Immature natural killer cell (primary cell): ENCODE data around the gene STXBP6. TPM values are rescaled to one million over a fixed set of nuclear protein-coding genes. Genes with fewer than 3 reads are reported as not detected.

ENCODE experiments used
- DNase-seq, 3 donors: peaks; one replicate each; pipeline ENCODE4 v3.0.0; 2022; ENCODE audit warnings: mixed read lengths in 1 of 3
- H3K27ac Mint-ChIP-seq, 6 donors: one replicate each; pipeline ENCODE4 v1.8.0; 2020; ENCODE audit warnings: mixed read lengths in 6 of 6, mild to moderate bottlenecking in 5 of 6, inconsistent platforms in 4 of 6, moderate library complexity in 3 of 6
- H3K27me3 Mint-ChIP-seq, 3 donors: one replicate each; pipeline ENCODE4 v1.8.0; 2020 to 2021; ENCODE audit warnings: low read depth in 3 of 3, mild to moderate bottlenecking in 3 of 3, mixed read lengths in 3 of 3, moderate library complexity in 3 of 3, inconsistent platforms in 1 of 3
- H3K36me3 Mint-ChIP-seq, 3 donors: one replicate each; pipeline ENCODE4 v1.8.0; 2020; ENCODE audit warnings: mixed read lengths in 3 of 3, inconsistent platforms in 2 of 3, mild to moderate bottlenecking in 2 of 3
- H3K4me1 Mint-ChIP-seq, 2 donors: one replicate each; pipeline ENCODE4 v1.8.0; 2020; ENCODE audit warnings: inconsistent platforms in 2 of 2, mild to moderate bottlenecking in 2 of 2, mixed read lengths in 2 of 2, moderate library complexity in 1 of 2
- H3K4me3 Mint-ChIP-seq, 5 donors: one replicate each; pipeline ENCODE4 v1.8.0; 2020; ENCODE audit warnings: mild to moderate bottlenecking in 5 of 5, mixed read lengths in 5 of 5, inconsistent platforms in 3 of 5, moderate library complexity in 3 of 5
- H3K9me3 Mint-ChIP-seq, 6 donors: one replicate each; pipeline ENCODE4 v1.8.0; 2020; ENCODE audit warnings: mild to moderate bottlenecking in 6 of 6, mixed read lengths in 6 of 6, inconsistent platforms in 4 of 6, moderate library complexity in 3 of 6
- polyA plus RNA-seq, 3 donors: library from polyadenylated mRNA; unstranded; fragments of 300-500 nt; fragmentation: Illumina TruSeq; gene quantifications; one replicate each; pipeline ENCODE4 v1.2.3, GENCODE V29; 2021

Gene STXBP6
- polyA plus RNA-seq, 3 donors from 2014 or later = not detected

- Mint-ChIP-seq H3K27me3 (peaks cover 0 to 3% (median 0%) of the 10 kb centered on the region in 3 donors), H3K27ac (no peak overlapping the region)
Measured at GRCh38 chr14:25019892-25020291, 30.1 kb downstream of the STXBP6 start.

GRCh38 chr14:25017562-25017961, 32.4 kb downstream of the STXBP6 start:
- H3K27me3 Mint-ChIP-seq = peaks cover 3% of the 10 kb centered on the region in 3 donors
- DNase-seq = no peak
- no peak overlapping the region for H3K4me3 Mint-ChIP-seq
- H3K9me3 Mint-ChIP-seq = peaks cover 0 to under 1% (median 0%) of the 10 kb centered on the region in 6 donors
- H3K36me3 Mint-ChIP-seq = no peaks in the 10 kb centered on the region
- no peak overlapping the region for H3K27ac Mint-ChIP-seq
- H3K4me1 Mint-ChIP-seq = no peaks in the 10 kb centered on the region

More at GRCh38 chr14:25019892-25020291, 30.1 kb downstream of the STXBP6 start:
- peaks cover 0 to 2% (median 0%) of the 10 kb centered on the region in 6 donors for H3K9me3 Mint-ChIP-seq
- H3K4me3 Mint-ChIP-seq = no peak overlapping the region
- no peaks in the 10 kb centered on the region for H3K36me3 Mint-ChIP-seq
- no peak for DNase-seq
- H3K4me1 Mint-ChIP-seq = no peaks in the 10 kb centered on the region

- Mint-ChIP-seq H3K9me3 (no peaks in the 10 kb centered on the region), H3K36me3 (no peaks in the 10 kb centered on the region), H3K4me1 (no peaks in the 10 kb centered on the region), H3K27me3 (peaks cover 3 to 9% (median 6%) of the 10 kb centered on the region in 3 donors), H3K27ac (no peak overlapping the region), H3K4me3 (no peak overlapping the region)
- no peak for DNase-seq
Measured at GRCh38 chr14:25015761-25016160, 34.2 kb downstream of the STXBP6 start.

GRCh38 chr14:25014440-25014839, 35.5 kb downstream of the STXBP6 start:
- Mint-ChIP-seq H3K27me3 (peaks cover 5 to 15% (median 6%) of the 10 kb centered on the region in 3 donors), H3K4me3 (no peak overlapping the region), H3K4me1 (no peaks in the 10 kb centered on the region), H3K36me3 (no peaks in the 10 kb centered on the region), H3K9me3 (no peaks in the 10 kb centered on the region), H3K27ac (no peak overlapping the region)
- no peak for DNase-seq

GRCh38 chr14:25011095-25011494, 38.9 kb downstream of the STXBP6 start:
- no peaks in the 10 kb centered on the region for H3K36me3 Mint-ChIP-seq
- no peak for DNase-seq
- H3K27me3 Mint-ChIP-seq = peaks cover 2 to 17% (median 6%) of the 10 kb centered on the region in 3 donors
- H3K4me3 Mint-ChIP-seq = no peak overlapping the region
- no peak overlapping the region for H3K27ac Mint-ChIP-seq
- no peaks in the 10 kb centered on the region for H3K4me1 Mint-ChIP-seq
- H3K9me3 Mint-ChIP-seq = no peaks in the 10 kb centered on the region

GRCh38 chr14:25010471-25010870, 39.5 kb downstream of the STXBP6 start:
- H3K27ac Mint-ChIP-seq = no peak overlapping the region
- H3K4me1 Mint-ChIP-seq = no peaks in the 10 kb centered on the region
- H3K4me3 Mint-ChIP-seq = no peak overlapping the region
- no peak for DNase-seq
- H3K27me3 Mint-ChIP-seq = peaks cover 2 to 17% (median 6%) of the 10 kb centered on the region in 3 donors
- H3K36me3 Mint-ChIP-seq = no peaks in the 10 kb centered on the region
- no peaks in the 10 kb centered on the region for H3K9me3 Mint-ChIP-seq

- H3K27me3 Mint-ChIP-seq = peaks cover 2 to 17% (median 6%) of the 10 kb centered on the region in 3 donors
- H3K9me3 Mint-ChIP-seq = no peaks in the 10 kb centered on the region
- H3K27ac Mint-ChIP-seq = no peak overlapping the region
- no peaks in the 10 kb centered on the region for H3K36me3 Mint-ChIP-seq
- DNase-seq = no peak
- H3K4me1 Mint-ChIP-seq = no peaks in the 10 kb centered on the region
- no peak overlapping the region for H3K4me3 Mint-ChIP-seq
Measured at GRCh38 chr14:25009891-25010290, 40.1 kb downstream of the STXBP6 start.

- Mint-ChIP-seq H3K36me3 (no peaks in the 10 kb centered on the region), H3K4me1 (no peaks in the 10 kb centered on the region), H3K9me3 (no peaks in the 10 kb centered on the region), H3K27ac (no peak overlapping the region), H3K4me3 (no peak overlapping the region), H3K27me3 (peaks cover 2 to 18% (median 3%) of the 10 kb centered on the region in 3 donors)
- DNase-seq = no peak
Measured at GRCh38 chr14:25007832-25008231, 42.1 kb downstream of the STXBP6 start.

GRCh38 chr14:25006961-25007795, 42.8 kb downstream of the STXBP6 start:
- Mint-ChIP-seq H3K27me3 (peaks cover 2 to 18% (median 2%) of the 10 kb centered on the region in 3 donors), H3K4me1 (no peaks in the 10 kb centered on the region), H3K9me3 (no peaks in the 10 kb centered on the region), H3K36me3 (no peaks in the 10 kb centered on the region), H3K4me3 (no peak overlapping the region), H3K27ac (no peak overlapping the region)
- DNase-seq = no peak

GRCh38 chr14:25006031-25006430, 43.9 kb downstream of the STXBP6 start:
- no peak overlapping the region for H3K27ac Mint-ChIP-seq
- peaks cover 0 to 13% (median 2%) of the 10 kb centered on the region in 3 donors for H3K27me3 Mint-ChIP-seq
- no peaks in the 10 kb centered on the region for H3K36me3 Mint-ChIP-seq
- H3K4me3 Mint-ChIP-seq = no peak overlapping the region
- no peaks in the 10 kb centered on the region for H3K4me1 Mint-ChIP-seq
- H3K9me3 Mint-ChIP-seq = no peaks in the 10 kb centered on the region
- no peak for DNase-seq

- no peaks in the 10 kb centered on the region for H3K4me1 Mint-ChIP-seq
- H3K9me3 Mint-ChIP-seq = no peaks in the 10 kb centered on the region
- H3K36me3 Mint-ChIP-seq = no peaks in the 10 kb centered on the region
- H3K27ac Mint-ChIP-seq = no peak overlapping the region
- peaks cover 0 to 9% (median 0%) of the 10 kb centered on the region in 3 donors for H3K27me3 Mint-ChIP-seq
- no peak for DNase-seq
- no peak overlapping the region for H3K4me3 Mint-ChIP-seq
Measured at GRCh38 chr14:25004389-25004809, 45.5 kb downstream of the STXBP6 start.

- DNase-seq = no peak
- Mint-ChIP-seq H3K27ac (no peak overlapping the region), H3K27me3 (peaks cover 0 to 6% (median 0%) of the 10 kb centered on the region in 3 donors), H3K9me3 (peaks cover 0 to 2% (median 0%) of the 10 kb centered on the region in 6 donors), H3K4me1 (no peaks in the 10 kb centered on the region), H3K4me3 (no peak overlapping the region), H3K36me3 (no peaks in the 10 kb centered on the region)
Measured at GRCh38 chr14:25003537-25003936, 46.4 kb downstream of the STXBP6 start.

- Mint-ChIP-seq H3K27ac (no peak overlapping the region), H3K4me1 (no peaks in the 10 kb centered on the region), H3K9me3 (peaks cover 0 to 2% (median 0%) of the 10 kb centered on the region in 6 donors), H3K27me3 (peaks cover 2 to 6% (median 5%) of the 10 kb centered on the region in 3 donors), H3K4me3 (no peak overlapping the region), H3K36me3 (no peaks in the 10 kb centered on the region)
- no peak for DNase-seq
Measured at GRCh38 chr14:25001601-25002000, 48.3 kb downstream of the STXBP6 start.

GRCh38 chr14:25001156-25001555, 48.8 kb downstream of the STXBP6 start:
- Mint-ChIP-seq H3K4me1 (no peaks in the 10 kb centered on the region), H3K27ac (no peak overlapping the region), H3K36me3 (no peaks in the 10 kb centered on the region), H3K4me3 (no peak overlapping the region), H3K9me3 (peaks cover 0 to 2% (median 0%) of the 10 kb centered on the region in 6 donors), H3K27me3 (peaks cover 2 to 6% (median 5%) of the 10 kb centered on the region in 3 donors)
- no peak for DNase-seq
